ENCODE results near the gene DHCR24.
A peak's percentile ranks its signal among the peaks of the same experiment; 100 is the strongest.

Gene DHCR24

GRCh38 chr1:54865238-54866073 lies 21.5 kb downstream of the DHCR24 start:
- no peaks in the 10 kb centered on the region for H3K27me3 ChIP-seq (ENCODE audit: control insufficient read depth, insufficient read depth, low read length)
- no peaks in the 10 kb centered on the region for H3K9me3 ChIP-seq (ENCODE audit: control insufficient read depth, low read length)
- H3K9ac ChIP-seq = no peak overlapping the region
- no peaks in the 10 kb centered on the region for H3K79me2 ChIP-seq
- H3K4me3 ChIP-seq (ENCODE audit: low read depth, low read length) = no peak overlapping the region
- TF ChIP-seq CTCF (IDR thresholded peaks at IDR 0.05) = no peak
- no peak overlapping the region for H2AFZ ChIP-seq
- peaks cover 9% of the 10 kb centered on the region for H3K4me1 ChIP-seq
- H3K36me3 ChIP-seq (ENCODE audit: control insufficient read depth, insufficient read depth, low read length) = no peaks in the 10 kb centered on the region
- no peak overlapping the region for H3K4me2 ChIP-seq (ENCODE audit: low read length)
- H3K27ac ChIP-seq = no peak overlapping the region

- no peak overlapping the region for H3K4me2 ChIP-seq (ENCODE audit: low read length)
- H3K79me2 ChIP-seq = no peaks in the 10 kb centered on the region
- no peaks in the 10 kb centered on the region for H3K36me3 ChIP-seq (ENCODE audit: control insufficient read depth, insufficient read depth, low read length)
- H3K9me3 ChIP-seq (ENCODE audit: control insufficient read depth, low read length) = no peaks in the 10 kb centered on the region
- H2AFZ ChIP-seq = no peak overlapping the region
- no peaks in the 10 kb centered on the region for H3K27me3 ChIP-seq (ENCODE audit: control insufficient read depth, insufficient read depth, low read length)
- TF ChIP-seq CTCF (IDR thresholded peaks at IDR 0.05) = no peak
- H3K9ac ChIP-seq = no peak overlapping the region
- H3K4me1 ChIP-seq = peaks cover 12% of the 10 kb centered on the region
- H3K27ac ChIP-seq = no peak overlapping the region
- H3K4me3 ChIP-seq (ENCODE audit: low read depth, low read length) = no peak overlapping the region
Observed at GRCh38 chr1:54864460-54865208, 22.4 kb downstream of the DHCR24 start.

GRCh38 chr1:54863267-54863665 lies 23.7 kb downstream of the DHCR24 start:
- H3K36me3 ChIP-seq (ENCODE audit: control insufficient read depth, insufficient read depth, low read length) = no peaks in the 10 kb centered on the region
- H3K9ac ChIP-seq = no peak overlapping the region
- H3K9me3 ChIP-seq (ENCODE audit: control insufficient read depth, low read length) = no peaks in the 10 kb centered on the region
- H3K27me3 ChIP-seq (ENCODE audit: control insufficient read depth, insufficient read depth, low read length) = no peaks in the 10 kb centered on the region
- no peak overlapping the region for H3K4me3 ChIP-seq (ENCODE audit: low read depth, low read length)
- no peak overlapping the region for H3K4me2 ChIP-seq (ENCODE audit: low read length)
- H2AFZ ChIP-seq = no peak overlapping the region
- TF ChIP-seq CTCF (IDR thresholded peaks at IDR 0.05) = no peak
- peaks cover 12% of the 10 kb centered on the region for H3K4me1 ChIP-seq
- no peaks in the 10 kb centered on the region for H3K79me2 ChIP-seq
- no peak overlapping the region for H3K27ac ChIP-seq

- Histone ChIP-seq H3K27ac (peak overlapping the region; percentile 56), H3K4me1 (peaks cover 12% of the 10 kb centered on the region), H3K9me3 (ENCODE audit: control insufficient read depth, low read length) (no peaks in the 10 kb centered on the region), H3K36me3 (ENCODE audit: control insufficient read depth, insufficient read depth, low read length) (no peaks in the 10 kb centered on the region), H3K4me2 (ENCODE audit: low read length) (peak overlapping the region; percentile 11), H2AFZ (peak overlapping the region; percentile 20), H3K4me3 (ENCODE audit: low read depth, low read length) (no peak overlapping the region), H3K9ac (no peak overlapping the region), H3K27me3 (ENCODE audit: control insufficient read depth, insufficient read depth, low read length) (no peaks in the 10 kb centered on the region), H3K79me2 (no peaks in the 10 kb centered on the region)
- no peak for TF ChIP-seq CTCF (IDR thresholded peaks at IDR 0.05)
Observed at GRCh38 chr1:54861070-54861761, 25.8 kb downstream of the DHCR24 start.
